ENCODE measurements around the gene DUSP3. TPM values are rescaled to one million over a fixed set of nuclear protein-coding genes. Genes with fewer than 3 reads are reported as not detected.

Gene DUSP3
- total RNA-seq, 4 donors from 2014 or later, result 52.8 to 87.2 (median 65.9) TPM

- ATAC-seq (ENCODE audit: low FRiP score) (no peak), DNase-seq (ENCODE audit: low spot score) (no peak)
- TF ChIP-seq, protein P1, sequence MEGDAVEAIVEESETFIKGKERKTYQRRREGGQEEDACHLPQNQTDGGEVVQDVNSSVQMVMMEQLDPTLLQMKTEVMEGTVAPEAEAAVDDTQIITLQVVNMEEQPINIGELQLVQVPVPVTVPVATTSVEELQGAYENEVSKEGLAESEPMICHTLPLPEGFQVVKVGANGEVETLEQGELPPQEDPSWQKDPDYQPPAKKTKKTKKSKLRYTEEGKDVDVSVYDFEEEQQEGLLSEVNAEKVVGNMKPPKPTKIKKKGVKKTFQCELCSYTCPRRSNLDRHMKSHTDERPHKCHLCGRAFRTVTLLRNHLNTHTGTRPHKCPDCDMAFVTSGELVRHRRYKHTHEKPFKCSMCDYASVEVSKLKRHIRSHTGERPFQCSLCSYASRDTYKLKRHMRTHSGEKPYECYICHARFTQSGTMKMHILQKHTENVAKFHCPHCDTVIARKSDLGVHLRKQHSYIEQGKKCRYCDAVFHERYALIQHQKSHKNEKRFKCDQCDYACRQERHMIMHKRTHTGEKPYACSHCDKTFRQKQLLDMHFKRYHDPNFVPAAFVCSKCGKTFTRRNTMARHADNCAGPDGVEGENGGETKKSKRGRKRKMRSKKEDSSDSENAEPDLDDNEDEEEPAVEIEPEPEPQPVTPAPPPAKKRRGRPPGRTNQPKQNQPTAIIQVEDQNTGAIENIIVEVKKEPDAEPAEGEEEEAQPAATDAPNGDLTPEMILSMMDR (IDR thresholded peaks at IDR 0.05), result no peak
Observed at GRCh38 chr17:43753493-43754129, 25.2 kb downstream of the DUSP3 start.

- ATAC-seq (ENCODE audit: low FRiP score) (no peak), DNase-seq (ENCODE audit: low spot score) (no peak)
- TF ChIP-seq, protein P1 (IDR thresholded peaks at IDR 0.05), result no peak
Observed at GRCh38 chr17:43750153-43750552, 28.6 kb downstream of the DUSP3 start.

DNA sequence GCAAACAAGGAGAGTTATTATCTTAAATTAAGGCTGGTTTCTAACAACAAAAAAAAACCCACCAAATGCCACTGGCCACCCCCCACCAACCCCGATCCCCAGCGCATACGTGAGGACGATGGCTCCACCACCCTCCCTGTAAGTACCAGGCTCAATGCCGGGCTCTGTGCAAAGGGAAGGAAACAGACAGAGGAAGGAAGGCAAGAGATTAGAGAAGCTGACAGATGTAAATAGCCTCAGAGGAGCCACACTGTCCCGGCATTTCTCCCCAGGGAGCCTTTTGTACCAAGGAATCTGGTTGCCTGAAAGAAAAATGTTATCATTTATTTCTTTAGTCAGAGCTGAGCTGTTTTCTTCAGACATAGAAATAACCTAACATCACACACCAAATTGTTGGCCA lies 33.2 kb downstream of the DUSP3 start:
- DNase-seq (ENCODE audit: low spot score), result no peak
- TF ChIP-seq, protein P1 (IDR thresholded peaks at IDR 0.05), result no peak
- no peak for ATAC-seq (ENCODE audit: low FRiP score)

DNA sequence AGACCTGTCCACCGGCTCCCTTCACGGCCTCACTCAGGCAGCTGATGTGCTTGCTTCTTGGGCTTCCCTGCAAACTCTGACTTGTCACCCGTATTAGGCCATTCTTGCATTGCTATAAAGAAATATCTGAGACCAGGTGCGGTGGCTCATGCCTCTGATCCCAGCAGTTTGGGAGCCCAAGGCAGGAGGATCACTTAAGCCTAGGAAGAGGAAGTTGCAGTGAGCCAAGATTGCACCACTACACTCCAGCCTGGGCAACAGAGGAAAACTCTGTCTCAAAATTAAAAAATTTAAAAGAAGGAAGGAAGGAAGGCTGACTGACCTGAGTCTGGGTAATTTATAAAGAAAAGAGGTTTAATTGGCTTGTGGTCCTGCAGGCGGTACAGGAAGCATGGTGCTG lies 37.1 kb downstream of the DUSP3 start:
- no peak for DNase-seq (ENCODE audit: low spot score)
- no peak for ATAC-seq (ENCODE audit: low FRiP score)
- TF ChIP-seq, protein P1 (IDR thresholded peaks at IDR 0.05), result no peak

GRCh38 chr17:43740541-43740940 lies 38.2 kb downstream of the DUSP3 start:
- no peak for ATAC-seq (ENCODE audit: low FRiP score)
- TF ChIP-seq, protein P1 (IDR thresholded peaks at IDR 0.05), result no peak
- no peak for DNase-seq (ENCODE audit: low spot score)

DNA sequence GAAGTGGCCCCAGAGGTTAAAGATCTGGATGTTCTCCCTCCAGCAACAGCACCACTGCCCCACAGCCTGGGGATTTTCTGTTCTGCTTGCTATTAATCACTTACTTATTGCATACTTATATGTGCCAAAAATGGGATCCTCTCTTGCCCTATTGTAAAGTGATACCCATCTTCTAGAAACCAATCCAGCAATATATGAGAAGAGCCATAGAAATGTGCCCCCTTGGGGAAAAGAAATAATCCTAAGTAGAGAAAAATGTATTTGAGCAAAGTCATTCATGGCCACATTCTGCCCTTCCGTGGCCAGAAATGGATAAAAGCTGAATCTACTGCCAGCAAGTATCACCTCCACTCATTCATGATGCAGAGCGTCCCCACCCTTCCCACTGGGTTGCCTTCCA lies 41.1 kb downstream of the DUSP3 start:
- DNase-seq (ENCODE audit: low spot score), result no peak
- no peak for ATAC-seq (ENCODE audit: low FRiP score)
- TF ChIP-seq, protein P1 (IDR thresholded peaks at IDR 0.05), result no peak

DNA sequence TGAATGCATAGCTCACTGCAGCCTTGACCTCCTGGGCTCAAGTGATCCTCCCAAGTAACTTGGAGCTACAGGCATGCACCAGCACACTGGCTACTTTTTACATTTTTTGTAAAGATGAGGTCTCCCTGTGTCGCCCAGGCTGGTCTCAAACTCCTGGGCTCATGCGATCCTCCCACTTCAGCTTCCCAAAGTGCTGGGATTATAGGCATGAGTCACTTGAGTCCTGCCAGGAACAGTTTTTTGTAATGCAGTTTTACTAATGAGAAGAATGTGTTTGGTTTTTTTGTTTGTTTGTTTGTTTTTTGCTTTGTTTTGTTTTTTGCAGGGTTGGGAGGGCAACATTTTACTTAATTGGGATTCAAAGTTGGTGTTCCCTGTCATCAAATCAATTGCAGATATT lies 42.4 kb downstream of the DUSP3 start:
- TF ChIP-seq, protein P1 (IDR thresholded peaks at IDR 0.05), result no peak
- ATAC-seq (ENCODE audit: low FRiP score), result no peak
- no peak for DNase-seq (ENCODE audit: low spot score)
